HS-5 (cell line): Measurements from ENCODE around the gene TMUB2.
A peak's percentile ranks its signal among the peaks of the same experiment; 100 is the strongest.
"Not testable (repeated sequence)": the region's sequence is repeated elsewhere in the genome, so short reads cannot be mapped to it uniquely, and the experiment has no call there.

ENCODE experiments used
- DNase-seq: peaks from one replicate; pipeline ENCODE4 v3.0.0-alpha.2; 2012; ENCODE audit warnings: low read depth

Gene TMUB2

DNA sequence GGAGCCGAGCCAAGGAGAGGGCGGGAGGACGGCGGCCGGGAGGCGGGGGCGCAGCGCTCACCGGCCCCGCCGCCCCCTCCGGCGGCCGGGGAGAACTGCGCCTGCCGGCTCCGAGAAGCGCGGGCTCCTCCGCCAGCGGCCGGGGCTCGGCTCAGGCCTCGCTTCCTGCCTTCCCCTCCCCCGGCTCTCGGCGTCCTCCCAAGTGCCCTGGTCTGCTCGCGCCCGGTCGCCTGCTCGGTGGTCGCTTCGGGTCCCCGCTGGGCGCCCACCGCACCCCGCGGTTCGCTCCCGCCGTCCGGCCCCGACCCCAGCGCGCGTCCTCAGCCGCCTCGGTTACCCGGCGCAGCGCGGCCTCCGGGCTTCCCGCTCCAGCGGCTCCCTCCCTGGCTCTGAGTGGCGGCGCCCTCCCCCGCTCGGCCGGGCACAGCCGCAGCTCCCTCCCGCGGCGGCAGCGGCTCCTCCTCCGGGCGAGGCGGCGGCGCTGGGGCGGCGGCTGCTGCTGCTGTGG, 32.4 kb downstream of the TMUB2 start:
- DNase-seq: no peak

DNA sequence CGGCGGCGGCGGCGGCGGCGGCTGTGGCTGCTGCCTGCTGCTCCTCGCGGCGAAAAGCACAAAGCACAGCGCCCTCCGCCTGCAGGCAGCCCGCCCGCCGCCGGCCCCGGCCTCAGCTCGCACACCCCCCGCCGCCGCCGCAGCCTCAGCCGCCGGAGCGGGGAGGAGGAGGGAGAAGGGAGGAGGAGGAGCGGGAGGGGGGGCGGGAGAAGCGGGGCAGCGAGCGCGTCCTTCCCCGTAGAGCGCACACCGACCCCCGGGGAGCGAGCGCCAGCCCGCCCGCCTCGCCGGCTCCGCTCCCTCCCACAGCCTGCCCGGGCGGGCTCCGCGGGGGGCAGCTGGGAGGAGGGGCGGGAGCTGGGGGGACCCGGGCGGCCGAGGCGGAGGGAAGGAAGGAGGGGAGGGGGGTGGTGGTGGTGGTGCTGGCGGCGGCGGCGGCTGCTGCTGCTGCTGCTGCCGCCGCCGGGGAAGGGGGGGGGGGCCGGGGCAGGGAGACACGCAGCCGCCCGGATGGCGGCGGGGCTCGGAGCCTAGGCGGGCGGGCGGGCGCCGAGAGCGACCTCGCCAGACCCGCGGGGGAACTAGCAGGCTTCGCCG, 32.9 kb downstream of the TMUB2 start, which contains the start of gene UBTF:
TSS of gene UBTF (minus strand) at position 60 of the 597 bp plus-strand sequence. CDS start 1,446 bp downstream, outside the sequence.
- no peak for DNase-seq

DNA sequence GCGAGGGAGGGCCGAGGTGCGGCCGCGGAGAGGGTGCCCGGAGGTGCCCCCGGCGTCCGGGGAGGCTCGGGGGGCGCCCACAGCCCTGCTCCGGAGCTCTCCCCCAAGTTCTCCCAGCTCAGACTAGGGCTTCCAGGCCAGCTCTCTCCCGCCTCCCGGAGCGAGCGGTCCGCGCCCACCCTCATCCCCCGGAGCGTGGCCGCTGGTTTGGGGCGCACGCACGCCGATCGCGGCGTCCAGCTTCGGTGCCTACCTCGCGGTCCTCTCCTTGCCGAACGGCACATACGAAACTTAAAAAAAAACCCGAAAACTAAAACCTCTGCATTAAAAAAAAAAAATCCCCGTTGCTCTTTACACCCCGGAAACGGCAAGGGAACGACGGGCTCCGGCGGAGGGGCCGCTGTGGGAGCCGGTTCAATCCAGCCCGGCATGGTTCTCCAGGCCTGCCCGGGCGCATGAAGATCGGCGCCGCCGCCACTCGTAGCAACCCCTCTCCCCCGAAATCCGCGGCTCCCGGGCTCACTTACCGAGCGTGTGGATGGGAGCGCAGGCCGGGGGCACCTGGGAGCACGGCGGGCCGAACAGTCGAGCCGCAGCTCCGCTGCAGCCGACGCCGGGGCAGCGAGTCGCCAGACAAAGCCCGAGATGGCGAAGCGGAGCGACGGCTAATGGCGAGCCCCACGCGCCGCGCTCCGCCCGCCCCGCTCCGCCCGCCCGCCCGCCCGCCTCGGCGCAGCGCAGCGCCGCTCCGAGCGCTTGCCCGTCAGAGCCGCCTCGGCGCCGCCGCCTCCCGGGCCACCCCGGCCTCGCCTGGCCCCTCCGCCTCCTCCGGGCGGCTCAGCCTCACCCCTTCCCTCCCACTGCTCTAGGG, 33.7 kb downstream of the TMUB2 start:
- DNase-seq: no peak

DNA sequence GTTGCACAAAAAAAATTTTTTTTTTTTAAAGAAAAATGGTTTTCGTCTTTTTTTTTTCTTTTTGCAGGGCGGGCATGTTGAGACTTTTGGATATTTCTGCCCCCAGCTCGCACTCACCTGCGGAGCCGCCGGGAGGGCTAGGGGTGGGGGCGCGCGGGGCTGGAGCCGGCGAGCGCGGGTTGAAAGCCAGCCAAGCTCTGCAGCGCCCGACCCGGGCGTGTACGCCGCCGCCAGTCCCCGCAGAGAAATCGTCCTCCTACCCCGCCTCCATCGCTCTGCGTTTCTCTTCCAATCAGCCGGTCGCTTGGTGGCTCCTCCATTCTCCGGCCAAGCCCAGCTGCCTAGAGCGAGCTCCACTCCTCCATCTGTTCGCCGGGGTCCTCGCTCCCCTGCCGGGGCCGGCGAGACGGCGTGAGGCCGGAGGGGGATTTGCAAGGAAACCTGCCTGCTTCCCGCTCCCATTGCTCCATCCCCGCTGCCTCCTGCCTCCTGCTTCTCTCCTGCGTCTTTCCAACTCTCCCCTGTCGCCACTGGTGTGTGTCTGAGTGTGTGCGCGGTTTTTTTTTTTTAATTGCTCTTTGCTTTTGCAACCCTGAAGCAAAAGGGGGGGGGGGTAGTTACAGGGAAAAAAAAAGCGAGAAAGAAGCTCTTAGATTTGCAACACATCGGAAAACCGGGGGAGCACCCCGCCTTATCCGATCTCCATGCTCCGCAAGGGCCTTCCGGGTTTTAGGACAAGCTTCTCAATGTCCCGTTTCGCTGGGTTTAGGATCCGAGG, 34.5 kb downstream of the TMUB2 start:
- DNase-seq: no peak

DNA sequence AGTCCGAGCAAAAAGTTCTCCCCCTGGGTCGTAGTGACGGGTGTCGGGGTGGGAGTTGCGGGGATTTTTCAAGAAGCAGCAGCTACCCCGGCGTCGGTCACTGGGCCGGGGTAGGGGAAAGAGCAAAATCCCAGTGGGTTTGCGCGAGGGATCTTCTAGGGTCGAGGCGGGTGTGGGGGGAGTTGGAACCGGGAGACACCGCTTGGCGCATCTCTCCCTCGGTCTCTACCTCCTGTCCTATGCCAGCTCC, 35.0 kb downstream of the TMUB2 start:
- no peak for DNase-seq

DNA sequence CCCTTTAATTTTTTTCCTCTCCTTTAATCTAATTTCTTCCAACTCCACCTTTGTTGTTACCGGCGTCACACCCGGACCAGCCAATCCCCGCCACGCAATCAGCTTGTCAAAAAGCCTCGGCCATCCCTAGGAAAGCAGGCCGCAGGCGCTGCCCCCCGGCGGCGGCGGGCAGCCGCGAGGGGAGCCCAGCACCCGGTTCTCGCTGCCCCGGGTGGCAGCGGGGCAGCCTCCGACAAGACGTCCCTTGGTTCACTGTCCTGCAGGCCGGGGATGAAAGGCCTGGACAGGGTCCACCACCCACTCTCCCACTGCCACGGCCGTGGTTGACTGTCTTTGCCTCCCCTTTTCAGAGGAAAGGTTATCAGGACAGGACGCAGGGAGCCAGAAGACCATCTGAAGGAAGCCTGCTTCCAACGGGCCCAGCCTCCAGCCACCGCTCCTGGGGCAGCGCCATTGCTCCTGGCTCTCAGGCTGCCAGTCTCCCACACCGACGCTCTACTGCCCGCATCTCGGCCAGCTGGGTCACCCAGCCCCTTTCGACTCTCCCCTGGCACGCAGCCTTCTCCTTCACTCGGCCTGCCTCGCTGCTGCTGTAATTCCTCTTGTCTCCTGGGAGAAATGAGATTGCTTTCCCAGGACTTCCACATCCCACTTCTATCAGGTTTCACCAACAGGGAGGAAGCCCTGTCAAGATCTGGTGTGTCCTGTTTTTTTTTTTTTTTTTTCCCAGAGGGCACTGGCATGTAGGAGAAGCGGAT, 35.5 kb downstream of the TMUB2 start:
- DNase-seq: no peak

DNA sequence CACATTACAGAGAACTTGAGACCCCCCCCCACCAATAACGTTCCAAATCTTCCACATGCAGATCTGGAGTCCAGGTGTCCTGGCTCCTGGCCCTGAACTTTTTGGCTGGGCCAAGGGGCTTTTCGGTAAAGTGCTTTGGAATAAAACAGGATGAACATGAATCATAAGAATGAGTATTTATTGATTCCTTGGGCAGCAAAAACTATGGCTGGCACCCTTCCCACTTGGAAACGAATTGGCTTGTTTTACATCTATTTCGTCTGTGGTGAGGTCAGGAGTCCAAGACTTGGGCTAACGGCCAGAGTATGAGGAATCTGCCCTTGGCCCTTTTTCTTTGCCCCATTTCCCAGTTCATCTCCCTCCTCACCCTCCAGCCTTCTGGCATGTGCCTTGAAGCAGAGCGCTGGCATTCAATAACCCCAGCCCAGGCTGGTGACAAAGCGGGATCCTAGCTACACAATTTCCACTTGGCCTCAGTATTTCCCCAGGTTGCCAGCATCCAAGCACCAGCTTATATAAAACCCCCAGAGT, 36.8 kb downstream of the TMUB2 start:
- peak; percentile 90 for DNase-seq

DNA sequence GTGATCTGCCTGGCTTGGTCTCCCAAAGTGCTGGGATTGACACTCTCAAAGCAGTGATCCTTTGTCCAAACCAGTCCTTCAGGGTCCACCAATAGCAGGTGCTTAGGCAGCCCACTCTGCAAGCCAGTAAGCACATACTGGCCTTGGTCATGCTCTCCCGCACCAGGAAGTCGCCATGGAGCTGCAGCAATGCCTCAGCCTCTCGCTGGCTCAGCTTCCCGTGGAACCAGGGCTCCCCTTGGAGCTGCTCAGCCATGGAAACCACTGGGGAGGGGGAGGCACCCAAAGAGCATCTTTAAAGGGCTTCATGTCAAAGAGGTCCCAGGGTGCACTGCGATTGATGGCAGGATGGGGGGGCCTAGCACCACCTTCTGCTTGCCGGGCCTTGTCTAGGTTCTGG, 42.3 kb downstream of the TMUB2 start:
- DNase-seq: no peak

DNA sequence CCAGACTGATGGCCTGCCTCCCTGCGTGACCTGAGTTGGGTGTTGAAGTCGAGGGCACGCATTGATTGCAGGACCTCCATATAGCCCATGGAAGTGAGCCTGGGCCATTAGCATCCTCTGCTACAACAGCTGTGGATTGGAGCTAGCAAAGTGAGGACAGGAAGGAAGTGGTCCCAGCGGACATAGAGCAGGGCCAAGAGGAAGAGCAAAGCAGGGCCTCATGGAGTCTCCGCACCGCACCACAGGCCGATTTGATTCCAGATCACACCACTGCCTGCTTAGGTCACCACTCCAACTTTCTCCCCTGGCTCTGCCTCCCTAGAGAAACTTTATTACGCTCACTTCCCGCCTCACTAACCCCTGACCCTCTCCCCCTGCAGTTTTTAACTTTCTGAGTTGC, 43.4 kb downstream of the TMUB2 start:
- DNase-seq: no peak

DNA sequence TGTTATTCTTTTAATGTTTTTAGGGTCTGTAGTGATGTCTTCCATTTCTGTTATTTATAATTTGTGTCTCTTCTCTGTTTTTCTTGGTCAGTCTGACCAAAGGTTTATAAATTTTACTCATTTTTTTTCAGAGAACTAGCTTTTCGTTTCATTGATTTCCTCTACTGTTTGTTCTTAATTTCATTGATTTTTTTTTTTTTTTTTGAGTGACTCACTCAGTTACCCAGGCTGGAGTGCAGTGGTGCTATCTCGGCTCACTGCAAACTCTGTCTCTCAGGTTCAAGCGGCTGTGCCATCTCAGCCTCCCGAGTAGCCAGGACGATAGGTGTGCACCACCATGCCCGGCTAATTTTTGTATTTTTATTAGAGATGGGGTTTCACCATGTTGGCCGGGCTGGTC, 45.3 kb downstream of the TMUB2 start:
- no peak for DNase-seq

DNA sequence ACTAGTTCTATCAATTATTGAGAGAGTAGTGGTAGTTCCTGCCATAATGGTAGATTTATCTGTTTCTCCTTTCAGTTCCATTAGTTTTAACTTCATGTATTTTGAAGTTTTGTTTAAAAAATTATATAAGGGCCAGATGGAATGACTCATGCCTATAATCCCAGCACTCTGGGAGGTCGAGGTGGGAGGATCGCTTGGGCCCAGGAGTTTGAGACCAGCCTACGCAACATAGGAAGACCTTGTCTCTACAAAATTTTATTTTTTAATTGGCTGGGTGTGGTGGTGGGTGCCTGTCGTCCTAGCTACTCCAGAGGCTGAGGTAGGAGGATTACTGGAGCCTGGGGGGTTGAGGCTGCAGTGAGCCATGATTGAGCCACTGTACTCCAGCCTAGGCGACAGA, 46.8 kb downstream of the TMUB2 start:
- no peak for DNase-seq

DNA sequence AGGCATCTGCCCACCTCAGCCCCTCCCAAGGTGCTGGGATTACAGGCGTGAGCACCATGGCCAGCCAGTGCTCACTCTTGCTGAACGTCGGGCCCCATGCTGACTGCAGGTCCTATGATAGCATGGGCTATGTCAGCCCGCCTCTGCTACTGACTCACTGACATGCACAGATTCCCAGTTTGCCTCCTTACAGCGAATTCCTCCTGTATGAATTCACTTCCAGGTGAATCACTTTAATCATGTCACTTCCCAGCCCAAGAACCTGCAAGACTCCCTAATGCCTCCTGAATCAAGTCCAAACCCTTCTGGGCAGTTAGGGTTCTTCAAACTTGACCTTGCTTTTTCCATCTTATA, 48.8 kb downstream of the TMUB2 start:
- DNase-seq: no peak

DNA sequence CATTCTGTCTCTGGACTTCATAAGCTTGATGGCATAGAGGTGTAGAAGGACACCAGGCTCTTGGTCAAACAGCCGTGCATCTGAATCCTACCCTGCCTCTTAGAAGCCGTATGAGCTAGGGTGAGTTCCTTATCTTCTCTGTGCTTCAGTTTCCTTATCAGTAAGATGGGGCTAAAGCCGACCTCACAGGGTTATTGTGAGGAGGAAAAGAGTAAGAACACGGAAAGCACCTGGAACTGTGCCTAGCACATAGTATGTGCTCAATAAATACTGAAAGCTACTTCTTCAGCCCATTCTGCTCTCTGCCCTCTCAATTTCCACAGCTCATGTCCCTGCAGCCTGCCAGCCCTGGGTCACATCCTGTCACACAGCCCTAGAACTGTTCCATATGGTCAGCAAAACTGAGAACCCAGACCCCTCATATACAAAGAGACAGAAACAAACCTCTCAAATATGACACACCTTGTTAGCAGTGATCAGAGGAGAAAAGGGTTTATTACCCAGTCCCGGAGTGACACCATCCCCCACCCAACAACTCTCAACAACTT, 49.7 kb downstream of the TMUB2 start:
- no peak for DNase-seq

DNA sequence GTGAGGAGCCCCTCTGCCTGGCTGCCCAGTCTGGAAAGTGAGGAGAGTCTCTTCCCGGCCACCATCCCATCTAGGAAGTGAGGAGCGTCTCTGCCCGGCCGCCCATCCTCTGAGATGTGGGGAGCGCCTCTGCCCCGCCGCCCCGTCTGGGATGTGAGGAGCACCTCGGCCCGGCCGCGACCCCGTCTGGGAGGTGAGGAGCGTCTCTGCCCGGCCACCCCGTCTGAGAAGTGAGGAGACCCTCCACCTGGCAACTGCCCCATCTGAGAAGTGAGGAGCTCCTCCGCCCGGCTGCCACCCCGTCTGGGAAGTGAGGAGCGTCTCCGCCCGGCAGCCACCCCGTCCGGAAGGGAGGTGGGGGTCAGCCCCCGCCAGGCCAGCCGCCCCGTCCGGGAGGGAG, 51.1 kb downstream of the TMUB2 start:
- not testable (repeated sequence) for DNase-seq

DNA sequence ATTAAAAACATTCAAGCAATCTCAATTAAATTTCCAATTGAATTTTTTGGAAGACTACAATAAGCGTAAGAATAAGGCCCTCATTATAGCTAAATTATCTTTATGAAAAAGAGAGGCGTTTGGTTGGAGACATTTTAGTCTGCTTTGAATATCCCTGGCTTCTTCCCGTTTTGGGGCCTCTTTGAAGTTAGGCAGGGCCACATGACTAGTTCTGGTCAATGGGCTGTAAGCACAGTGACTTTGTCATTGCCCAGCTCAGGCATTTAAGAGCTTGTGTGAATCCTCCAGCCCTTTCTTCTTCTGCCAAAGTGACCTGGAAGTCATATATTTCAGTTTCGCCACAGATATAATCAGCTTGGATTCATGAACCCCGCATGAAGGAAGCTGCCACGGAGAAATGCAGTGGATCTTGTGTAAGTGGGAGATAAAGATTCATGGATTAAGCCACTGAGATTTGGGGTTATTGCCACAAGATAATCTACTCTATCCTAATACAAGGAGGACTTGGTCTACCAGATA, 54.4 kb downstream of the TMUB2 start:
- DNase-seq: no peak
